GM19397 (cell line): ENCODE data around the gene KLHL1.
"Not testable (repeated sequence)": the region's sequence is repeated elsewhere in the genome, so short reads cannot be mapped to it uniquely, and the experiment has no call there.

Source experiments
- ATAC-seq: cut with Tn5 transposase; IDR thresholded peaks from one replicate; pipeline ENCODE4 v1.9.1; 2021; ENCODE audit warnings: mild to moderate bottlenecking, moderate library complexity; ENCODE audit not compliant: unreplicated experiment

The KLHL1 gene, protein sequence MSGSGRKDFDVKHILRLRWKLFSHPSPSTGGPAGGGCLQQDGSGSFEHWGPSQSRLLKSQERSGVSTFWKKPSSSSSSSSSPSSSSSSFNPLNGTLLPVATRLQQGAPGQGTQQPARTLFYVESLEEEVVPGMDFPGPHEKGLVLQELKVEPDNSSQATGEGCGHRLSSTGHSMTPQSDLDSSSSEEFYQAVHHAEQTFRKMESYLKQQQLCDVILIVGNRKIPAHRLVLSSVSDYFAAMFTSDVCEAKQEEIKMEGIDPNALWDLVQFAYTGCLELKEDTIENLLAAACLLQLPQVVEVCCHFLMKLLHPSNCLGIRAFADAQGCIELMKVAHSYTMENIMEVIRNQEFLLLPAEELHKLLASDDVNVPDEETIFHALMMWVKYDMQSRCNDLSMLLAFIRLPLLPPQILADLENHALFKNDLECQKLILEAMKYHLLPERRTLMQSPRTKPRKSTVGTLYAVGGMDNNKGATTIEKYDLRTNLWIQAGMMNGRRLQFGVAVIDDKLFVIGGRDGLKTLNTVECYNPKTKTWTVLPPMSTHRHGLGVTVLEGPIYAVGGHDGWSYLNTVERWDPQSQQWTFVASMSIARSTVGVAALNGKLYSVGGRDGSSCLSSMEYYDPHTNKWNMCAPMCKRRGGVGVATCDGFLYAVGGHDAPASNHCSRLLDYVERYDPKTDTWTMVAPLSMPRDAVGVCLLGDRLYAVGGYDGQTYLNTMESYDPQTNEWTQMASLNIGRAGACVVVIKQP

DNA sequence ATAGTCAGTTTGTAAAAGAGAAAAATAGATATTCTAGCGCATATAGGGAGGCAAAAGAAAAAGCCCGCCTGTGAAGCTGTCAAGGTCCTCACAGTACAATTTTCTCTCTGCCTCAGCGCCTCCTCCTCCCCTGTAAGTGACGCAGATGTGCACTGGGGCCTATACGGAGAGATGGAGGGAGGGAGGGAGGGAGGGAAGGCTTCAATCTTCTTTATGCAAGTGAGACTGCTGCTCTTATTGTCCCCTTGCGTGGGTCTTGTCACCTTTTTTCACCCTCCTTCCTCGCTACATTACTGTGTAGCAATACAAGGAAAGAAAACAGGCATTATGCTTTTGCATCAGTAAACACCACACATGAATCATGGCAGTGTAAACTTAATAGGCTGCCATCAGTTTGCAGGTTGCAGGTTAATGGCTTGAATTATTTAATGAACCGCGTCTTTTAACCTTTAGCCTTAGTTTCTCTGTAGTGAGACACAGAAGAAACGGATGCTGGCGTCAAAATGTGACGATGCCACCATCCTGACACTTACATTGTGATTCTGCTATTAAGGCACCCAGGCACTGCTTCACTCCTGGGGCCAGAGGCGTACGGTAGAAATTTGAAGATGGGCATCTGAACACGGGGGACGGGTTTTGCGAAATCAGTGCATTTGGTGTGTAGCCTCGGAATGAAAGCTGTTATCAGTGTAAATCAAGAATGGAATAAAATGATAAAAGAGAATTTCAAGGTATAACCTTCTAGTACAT, at the start of gene KLHL1:
Gene KLHL1 (minus strand): TSS at position 97 of the 750 bp plus-strand sequence. CDS start 753 bp downstream, outside the sequence.
- ATAC-seq: no peak

DNA sequence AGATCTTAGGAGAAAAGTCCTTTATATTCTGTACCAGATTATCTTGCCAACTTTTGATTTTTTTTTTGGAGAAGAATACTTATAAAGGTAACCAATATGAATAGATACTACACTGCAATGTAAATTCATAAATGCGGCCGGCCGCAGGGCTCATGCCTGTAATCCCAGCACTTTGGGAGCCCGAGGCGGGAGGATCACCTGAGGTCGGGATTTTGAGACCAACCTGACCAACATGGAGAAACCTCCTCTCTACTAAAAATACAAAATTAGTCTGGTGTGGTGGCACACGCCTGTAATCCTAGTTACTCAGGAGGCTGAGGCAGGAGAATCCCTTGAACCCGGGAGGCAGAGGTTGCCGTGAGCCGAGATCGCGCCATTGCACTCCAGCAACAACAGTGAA, 34.4 kb upstream of the KLHL1 start:
- ATAC-seq: not testable (repeated sequence)

DNA sequence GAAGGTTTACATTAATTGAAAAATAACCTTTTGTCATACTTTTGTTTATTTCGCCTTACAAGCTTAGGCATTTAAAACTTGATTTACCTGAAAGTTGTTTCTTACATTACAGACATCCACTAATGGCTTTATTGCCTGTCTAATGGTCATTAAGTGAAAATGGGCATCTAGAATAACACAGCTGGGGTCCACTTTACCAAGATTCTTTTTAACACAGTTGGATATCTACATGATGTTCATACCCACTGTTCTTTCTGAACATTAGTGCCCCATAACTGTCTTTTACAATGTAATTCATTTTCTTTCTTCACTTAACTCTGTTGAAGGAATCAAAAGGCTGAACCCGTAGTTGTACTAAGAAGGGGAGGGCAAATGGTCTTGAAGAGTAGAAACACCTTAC, 19.8 kb upstream of the KLHL1 start:
- ATAC-seq: no peak

DNA sequence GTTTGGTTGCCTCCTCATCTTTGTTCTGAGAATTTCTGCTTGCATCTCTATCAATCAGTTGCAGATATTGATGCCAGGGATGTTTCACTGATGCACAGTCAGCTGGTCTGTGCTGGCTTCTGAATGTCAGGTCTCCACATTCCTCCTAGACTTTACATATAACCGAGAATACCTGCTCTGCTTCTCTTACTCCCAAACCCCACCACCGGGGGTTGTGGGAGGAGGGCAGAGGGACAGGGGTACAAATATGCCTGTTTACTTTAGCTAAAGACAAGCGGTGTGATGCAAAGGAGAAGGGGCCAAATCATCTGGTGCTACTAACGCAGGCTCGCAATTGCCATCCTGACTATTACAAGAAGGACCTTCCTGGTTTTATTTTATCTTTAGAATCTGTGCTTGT, 17.4 kb upstream of the KLHL1 start:
- ATAC-seq: no peak

DNA sequence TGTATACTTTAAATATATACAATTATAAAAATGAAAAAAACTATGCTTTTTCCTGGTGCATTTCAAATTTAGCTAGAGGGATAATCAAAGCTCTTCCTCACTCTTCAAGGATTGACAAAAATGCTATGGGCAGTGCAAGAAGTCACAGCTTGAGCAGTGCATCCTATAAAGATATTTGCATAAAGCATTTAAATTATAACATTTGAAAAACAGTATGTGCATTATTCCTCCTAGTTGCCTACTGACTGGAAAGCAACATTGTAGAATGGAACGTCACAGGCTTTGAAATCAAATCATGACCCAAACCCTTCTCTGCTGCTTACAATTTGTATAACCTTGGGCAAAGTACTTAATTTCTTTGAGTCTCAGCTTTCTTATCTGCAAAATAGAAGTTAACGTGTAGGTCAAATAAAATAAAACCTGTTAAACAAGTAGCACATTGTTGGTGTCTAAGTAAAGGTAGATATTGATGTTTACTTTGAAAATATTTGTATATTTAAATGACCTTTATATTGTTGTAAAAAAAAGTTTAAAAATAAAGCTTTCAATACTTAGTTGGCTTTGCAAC, 9.2 kb upstream of the KLHL1 start:
- no peak for ATAC-seq

DNA sequence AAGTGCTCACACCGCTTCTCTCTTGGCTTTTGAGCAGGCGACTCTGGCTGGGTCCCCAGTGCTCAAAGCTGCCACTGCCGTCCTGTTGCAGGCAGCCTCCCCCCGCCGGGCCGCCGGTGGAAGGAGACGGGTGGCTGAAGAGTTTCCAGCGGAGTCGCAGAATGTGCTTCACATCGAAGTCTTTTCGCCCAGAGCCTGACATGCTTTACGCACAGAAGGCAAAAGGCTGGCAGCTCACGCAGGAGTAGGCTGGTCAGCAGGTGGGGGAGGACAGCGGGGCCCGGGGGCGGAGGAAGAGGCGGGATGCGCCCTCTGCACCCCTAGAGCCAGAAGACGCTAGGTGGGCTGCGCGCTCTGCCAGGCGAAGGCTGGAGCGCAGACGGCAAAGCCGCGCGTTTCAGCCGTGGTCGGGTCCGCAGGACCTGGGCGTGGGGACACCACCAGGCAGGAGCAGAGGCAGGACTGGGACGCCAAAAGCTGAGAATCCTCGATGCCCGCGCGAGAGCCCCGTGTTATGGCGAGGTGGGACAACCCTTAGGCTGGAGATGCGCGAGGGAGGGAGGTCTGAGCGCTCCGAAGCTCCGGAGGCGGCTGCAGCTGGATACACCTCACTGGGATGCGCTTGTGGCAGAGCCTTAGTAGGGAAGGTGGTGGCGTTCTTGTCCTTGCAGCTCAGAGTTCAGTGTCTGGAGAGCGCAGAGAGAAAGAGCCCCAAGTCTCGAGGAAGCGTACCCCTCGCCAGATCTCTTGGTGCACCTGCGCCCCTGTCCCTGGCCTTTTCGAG, 562 bp downstream of the KLHL1 start, which contains the start of gene ATXN8OS:
Gene ATXN8OS (plus strand): TSS at position 329 of the 784 bp plus-strand sequence.
- ATAC-seq: no peak

DNA sequence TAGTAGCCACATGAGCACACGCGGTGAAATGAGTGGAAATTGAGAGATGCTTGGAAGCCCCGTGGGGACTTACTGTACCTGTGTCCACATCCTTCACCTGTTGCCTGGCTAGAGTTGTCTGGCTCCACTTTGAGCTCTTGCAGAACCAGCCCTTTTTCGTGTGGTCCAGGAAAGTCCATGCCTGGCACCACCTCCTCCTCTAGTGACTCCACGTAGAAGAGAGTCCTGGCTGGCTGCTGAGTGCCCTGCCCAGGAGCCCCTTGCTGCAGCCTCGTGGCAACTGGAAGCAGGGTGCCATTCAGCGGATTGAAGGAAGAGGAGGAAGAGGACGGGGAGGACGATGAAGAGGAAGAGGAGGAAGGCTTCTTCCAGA, 1.1 kb downstream of the KLHL1 start:
- no peak for ATAC-seq

DNA sequence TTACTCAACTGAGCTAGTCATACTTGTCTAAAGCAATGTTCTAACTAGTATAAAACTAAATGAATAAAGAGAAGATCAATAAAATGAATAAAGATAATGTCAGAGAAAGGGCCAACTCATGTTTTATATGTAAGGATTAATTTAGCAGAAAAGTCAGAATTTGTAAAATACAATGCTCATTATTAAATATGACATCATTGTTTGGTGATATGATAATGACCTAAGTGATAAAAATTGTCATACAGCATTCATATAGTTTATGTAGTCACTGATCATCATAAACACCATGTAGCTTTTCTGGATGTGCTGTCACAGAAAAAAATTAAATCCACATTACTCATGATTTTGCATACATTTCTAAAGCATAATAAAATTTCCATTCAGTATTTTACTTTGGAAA, 3.8 kb downstream of the KLHL1 start:
- no peak for ATAC-seq

DNA sequence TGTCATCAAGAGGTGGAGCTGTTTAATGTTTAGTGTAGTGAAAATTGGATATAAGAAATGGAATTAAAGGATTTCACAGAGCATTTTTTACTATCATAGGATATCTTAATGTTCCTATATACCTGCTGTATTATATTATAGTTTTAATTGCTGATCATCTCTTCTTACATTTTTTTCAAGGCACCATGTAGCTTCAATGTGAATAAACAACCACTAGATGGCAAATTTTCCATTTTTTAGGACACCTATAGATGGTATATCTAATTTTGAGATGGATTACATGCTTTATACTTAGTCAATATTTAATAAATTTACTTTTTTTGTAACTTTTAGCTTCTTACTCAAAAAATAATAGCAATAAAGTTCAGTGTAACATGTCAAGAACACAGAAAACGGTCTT, 9.6 kb downstream of the KLHL1 start:
- no peak for ATAC-seq

DNA sequence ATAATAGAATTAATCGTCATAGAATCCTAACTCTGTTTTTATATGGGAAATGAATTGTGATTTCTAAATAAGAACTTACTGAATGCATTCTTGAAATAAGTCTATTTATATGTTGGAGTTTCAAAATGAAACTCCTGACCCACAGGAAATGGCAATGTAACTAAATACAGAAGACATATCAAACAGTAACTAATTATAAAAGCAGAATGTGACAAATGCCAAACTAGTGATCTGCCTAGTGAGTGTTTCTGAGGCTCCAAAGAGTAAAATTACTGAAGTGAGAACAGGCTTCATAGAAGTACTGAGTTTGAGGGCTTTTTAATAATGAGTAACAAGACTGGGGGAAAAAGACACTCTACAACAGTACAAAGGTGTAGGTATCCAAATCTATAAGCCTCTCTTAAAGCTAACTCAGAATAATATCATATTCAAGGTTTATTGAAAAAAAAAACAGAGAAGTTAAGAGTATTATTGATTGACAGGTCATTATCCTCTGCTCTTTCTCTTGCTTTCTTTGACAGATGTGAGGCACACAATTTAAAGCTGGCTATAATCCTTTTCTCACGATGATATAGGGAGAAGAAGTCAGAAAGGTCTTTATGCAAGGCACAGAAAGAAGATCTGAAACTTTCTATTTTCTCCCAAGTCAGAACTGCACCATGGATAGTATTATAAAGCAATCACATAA, 18.1 kb downstream of the KLHL1 start:
- ATAC-seq: peak; percentile 64

DNA sequence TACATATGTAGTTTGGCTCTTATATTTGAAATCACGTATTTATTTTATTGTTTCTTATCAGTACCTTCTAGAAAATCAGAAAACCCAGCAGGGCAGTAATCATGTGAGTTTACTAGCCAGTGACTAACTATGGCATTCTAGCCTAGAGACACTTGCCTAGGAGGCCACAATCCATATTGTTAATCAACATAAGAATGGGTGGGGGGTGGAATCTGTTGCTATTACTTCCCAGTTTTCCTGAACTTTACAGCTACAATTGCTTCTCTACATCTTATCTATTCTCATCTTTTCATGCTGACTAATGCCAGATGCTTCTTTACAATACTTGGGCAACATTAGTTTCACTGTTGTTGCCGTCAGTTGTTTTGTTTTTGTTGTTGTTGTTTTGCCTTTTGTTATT, 19.3 kb downstream of the KLHL1 start:
- no peak for ATAC-seq

DNA sequence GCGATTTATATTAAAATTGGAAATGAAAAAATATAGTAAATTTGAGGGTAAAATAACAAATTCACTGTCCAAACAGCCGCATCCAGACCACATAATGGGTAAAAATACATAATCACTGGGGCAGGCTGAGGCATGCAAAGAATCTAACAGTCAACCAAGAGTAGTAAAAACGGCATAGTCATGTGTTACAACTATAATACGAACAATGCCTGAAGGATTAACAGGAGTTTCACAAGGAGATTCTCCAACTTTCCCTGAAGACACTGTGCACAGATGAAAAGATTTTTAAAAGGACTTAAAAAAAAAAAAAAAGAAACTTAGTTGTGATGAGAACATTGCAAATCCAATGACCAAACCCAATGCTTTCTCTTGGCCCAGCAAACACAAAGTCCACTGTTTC, 21.0 kb downstream of the KLHL1 start:
- ATAC-seq: no peak

DNA sequence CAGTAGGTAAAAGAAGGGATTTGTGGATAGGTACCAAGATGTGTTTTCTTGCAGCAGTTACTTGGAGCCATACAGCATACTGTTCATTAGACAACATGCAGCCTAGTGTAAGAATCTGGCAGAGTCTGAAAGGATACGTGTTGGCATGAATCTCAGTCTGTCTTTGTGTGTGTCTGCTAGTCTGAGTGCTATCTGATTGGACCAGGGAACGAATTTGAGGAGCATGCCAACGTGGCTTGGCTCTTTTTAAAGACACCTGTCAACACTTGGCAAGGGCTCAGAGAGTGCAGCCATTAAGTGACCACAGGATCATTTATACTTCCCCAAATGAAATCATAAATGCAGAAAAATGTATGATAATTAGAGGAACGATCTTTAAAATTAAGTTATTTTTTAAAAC, 28.2 kb downstream of the KLHL1 start:
- no peak for ATAC-seq

DNA sequence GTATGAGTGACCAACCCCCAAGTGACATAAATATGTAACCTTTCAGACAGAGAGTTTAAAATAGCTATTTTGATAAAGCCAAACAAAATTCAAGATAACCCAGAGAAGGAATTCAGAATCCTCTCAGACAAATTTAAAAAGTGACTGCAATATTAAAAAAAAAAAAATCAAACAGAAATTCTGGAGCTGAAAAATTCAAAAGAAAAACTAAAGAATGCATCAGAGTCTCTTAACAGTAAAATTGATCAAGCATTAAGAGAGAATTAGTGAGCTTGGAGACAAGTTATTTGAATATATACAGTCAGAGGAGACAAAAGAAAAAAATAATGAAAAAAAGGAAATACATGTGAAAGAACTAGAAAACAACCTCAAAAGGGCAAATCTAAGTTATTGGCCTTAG, 53.7 kb downstream of the KLHL1 start:
- no peak for ATAC-seq

DNA sequence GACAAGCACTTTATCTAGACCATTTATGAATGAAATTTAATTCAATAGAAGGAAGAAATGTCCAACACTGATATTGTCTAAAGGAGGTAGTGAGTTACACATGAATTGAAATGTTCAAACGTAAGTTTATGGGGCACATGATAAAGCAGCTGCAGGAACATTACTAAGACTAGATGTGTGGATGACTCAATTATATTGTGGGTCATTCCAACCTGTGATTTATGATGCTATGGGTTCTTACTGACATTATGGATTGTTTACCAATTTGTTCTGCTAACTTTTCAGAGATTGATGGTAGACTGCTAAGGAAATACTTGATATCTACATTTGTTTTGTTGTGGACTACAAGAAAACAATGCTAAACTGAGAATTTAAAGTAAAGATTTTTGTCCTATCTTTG, 56.7 kb downstream of the KLHL1 start:
- ATAC-seq: no peak

DNA sequence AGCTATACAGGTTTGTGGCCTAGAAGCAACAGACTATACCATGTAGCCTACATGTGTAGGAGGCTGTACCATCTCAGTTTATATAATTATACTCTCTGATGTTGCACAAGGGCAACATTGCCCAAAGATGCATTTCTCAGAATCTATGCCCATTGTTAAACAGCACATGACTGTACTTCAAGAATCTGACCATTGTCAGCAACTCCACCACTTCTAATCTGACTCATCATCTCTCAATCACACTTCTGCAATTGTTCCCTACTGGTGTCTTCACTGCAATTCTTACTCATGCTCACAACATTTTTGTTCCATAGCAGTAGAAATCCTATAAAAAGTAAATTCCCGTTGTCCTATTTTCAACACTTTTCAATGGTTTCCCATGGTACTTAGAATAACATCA, 64.6 kb downstream of the KLHL1 start:
- peak; percentile 55 for ATAC-seq

DNA sequence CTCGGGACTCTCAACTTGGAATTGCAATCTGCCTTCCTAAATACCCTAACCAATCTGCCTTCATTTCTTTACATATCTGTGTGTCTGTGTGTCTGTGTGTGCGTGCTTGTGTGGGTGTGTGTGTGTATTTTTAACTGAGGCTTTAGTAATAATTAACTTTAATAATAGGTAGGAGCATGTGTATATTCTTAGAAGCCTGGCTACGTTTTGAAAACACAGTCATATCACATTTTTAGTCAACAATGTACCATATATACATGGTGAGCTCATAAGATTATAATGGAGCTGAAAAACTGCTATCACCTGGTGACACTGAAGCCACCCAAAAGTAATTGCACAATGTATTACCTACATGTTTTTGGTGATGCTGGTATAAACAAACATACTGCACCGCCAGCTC, 66.1 kb downstream of the KLHL1 start:
- ATAC-seq: no peak

DNA sequence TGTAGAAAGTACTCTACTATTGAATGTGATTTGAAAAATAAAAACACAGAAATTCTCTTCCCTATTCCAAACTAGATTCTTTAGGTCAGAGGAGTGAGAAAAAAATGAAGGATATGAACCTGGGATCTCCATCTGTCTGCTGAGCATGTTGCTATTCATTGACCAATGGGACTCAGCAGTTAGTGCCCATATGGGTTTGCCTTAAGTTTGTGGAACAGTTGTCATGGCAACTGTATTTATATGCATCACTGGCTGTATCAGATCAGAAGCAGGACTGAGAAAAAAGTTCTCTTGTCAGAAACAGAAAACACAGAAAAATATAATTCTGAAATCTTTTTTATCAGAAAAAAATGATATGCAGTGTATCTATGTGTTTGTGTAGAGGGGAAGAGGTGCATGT, 74.0 kb downstream of the KLHL1 start:
- ATAC-seq: no peak

DNA sequence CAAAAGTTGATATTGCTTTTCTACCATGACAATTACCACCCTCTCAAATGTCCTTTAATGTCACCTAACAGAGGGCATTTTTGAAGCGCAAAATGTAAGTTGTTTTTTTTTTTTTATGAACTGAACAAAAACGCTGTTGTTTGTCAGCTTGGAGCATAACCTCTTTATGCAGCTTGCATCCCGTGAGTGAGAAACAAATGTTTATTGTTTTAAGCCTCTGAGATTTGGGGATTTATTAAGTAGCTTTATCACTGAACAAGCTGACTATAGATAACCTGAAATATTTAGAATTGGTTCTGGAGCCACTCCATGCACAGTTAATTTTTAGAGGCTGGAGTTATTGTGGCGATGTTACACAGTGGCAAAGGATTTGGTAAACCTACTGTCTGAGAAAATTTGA, 80.7 kb downstream of the KLHL1 start:
- no peak for ATAC-seq

DNA sequence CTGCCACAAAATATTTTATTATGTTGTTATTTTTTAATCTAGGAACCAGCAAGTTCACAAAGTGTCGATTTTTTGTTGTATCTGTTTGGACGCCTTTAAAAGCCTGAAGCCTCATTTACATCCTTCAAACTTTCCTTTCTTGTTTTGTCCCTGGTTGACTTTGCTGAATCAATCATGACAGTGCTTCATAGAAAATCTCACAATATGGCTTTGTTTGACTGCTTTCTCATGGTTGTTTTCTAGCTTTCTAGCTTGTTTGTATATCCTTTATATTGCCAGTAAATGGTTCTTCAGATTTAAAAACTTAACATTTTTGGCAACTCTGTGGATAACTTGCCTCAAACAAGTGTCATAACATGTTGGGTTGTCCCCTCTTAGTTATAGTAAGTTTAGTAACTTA, 84.7 kb downstream of the KLHL1 start:
- no peak for ATAC-seq
